Activated T-cell treated with anti-CD3 and anti-CD28 coated beads for 24 hours (primary cell): ENCODE results near the gene CHRNG.

Experiments used
- DNase-seq: peaks from one replicate; pipeline ENCODE4 v3.0.0-alpha.2; 2020; ENCODE audit warnings: low read depth

The CHRNG gene, protein sequence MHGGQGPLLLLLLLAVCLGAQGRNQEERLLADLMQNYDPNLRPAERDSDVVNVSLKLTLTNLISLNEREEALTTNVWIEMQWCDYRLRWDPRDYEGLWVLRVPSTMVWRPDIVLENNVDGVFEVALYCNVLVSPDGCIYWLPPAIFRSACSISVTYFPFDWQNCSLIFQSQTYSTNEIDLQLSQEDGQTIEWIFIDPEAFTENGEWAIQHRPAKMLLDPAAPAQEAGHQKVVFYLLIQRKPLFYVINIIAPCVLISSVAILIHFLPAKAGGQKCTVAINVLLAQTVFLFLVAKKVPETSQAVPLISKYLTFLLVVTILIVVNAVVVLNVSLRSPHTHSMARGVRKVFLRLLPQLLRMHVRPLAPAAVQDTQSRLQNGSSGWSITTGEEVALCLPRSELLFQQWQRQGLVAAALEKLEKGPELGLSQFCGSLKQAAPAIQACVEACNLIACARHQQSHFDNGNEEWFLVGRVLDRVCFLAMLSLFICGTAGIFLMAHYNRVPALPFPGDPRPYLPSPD

DNA sequence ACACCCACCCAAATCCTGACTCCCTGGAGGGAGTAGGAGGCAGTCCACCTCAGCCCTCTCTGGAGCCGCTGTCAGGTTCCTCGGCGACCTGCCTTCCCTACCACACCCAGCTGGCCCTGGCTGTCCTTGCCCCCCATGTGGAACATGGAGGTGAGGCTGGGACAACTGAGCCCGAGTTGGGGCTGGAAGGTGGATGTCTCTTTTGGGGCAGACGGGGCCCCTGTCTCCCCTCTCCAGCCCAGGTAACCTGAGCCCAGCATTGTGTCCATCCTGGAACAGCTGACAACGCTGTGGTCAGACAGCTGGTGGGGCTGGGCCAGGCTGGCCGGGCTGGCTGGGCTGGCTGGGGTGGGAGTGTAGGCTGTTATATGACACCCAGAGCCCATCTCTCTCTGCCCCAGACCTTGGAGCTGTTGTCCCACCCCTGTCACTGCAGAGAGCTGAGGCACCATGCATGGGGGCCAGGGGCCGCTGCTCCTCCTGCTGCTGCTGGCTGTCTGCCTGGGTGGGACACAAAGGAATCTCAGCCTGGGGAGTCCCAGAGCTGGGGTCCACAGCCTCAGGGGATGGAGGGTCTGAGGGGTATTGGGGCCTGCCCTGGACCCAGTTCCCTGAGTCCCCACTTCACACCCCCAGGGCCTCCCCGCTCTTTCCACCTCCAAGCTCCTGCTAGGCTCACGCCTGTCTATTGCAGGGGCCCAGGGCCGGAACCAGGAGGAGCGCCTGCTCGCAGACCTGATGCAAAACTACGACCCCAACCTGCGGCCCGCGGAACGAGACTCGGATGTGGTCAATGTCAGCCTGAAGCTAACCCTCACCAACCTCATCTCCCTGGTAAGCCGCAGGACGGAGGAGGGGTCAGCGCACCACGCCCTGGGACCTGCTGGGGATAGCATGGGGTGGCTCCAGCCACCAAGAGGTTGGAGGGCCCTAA, at the start of gene CHRNG:
TSS of gene CHRNG (plus strand) at position 395 of the 934 bp plus-strand sequence. CDS start at position 451, 56 bp downstream.
- no peak for DNase-seq

DNA sequence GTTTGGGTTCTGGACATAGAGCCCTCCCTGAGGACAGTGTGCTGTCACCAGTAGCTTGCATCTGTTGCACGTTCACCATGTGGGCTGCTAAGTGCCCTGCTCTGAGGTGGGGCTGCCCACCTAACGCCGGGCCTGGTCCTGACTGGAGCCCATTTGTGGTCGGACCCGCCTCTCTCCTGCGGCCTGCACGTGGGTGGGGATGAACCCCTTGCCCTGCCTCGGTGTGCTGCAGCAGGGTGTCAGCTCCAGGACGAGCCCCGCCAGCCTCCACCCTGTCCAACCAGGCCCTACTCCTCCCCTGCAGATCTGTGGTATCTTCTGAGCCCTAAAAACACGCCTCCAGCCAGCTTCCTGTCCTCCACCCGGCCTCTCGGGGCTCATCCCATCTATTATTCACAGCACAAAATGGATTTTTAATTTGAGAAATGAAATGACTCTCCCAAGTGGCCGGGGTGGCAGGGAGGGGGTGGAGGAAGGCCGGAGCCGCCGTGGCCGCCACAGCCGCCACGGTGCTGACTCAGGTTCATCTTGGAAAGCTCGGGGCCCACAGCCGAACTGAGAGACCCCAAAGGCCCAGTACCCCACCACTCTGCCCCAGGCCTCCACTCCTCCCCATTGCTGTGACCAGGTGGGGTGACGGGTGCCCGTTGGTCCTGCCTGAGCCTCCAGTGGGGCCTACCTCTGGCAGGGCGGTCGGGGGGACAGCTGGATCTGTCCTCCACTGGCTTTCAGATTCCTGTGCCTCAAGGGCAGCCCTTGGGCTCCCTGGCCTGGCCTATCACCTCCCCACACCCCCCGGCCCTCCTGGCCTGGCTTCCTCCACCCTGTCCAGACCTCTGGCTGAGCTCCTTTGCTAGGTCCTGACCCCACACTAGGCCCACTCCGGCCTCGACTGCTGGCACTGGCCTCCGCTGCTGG, 49.0 kb upstream of the CHRNG start:
- no peak for DNase-seq

DNA sequence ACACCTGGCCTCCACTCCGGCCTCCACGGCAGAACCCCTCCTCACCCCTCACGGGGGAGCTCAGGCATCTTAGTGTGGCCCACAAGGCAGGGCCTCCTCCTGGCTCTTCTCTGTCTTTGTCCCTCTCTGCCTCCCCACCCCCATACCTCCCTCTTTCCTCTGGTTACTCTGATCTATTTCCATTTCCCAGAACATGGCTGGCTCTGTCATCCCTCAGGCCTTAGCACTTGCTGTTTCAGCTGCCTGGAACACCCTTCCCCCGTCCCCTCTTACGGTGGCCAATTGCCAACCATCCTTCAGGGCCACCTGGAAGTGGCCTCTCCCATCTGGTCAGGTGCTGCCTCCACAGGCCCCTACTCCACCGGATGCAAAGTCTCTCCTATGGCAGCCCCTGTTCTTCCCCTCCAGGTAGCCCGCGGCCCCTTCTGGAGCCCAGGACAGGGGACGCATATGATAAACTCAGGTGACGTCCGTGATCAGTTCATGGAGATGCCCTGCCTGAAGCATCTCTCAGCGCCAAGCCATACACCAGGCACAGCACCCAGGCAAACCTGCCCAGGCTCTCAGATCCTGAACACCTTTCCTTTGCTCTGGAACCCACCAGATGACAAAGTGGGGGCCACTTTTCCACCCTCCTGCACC, 48.2 kb upstream of the CHRNG start:
- DNase-seq = no peak

DNA sequence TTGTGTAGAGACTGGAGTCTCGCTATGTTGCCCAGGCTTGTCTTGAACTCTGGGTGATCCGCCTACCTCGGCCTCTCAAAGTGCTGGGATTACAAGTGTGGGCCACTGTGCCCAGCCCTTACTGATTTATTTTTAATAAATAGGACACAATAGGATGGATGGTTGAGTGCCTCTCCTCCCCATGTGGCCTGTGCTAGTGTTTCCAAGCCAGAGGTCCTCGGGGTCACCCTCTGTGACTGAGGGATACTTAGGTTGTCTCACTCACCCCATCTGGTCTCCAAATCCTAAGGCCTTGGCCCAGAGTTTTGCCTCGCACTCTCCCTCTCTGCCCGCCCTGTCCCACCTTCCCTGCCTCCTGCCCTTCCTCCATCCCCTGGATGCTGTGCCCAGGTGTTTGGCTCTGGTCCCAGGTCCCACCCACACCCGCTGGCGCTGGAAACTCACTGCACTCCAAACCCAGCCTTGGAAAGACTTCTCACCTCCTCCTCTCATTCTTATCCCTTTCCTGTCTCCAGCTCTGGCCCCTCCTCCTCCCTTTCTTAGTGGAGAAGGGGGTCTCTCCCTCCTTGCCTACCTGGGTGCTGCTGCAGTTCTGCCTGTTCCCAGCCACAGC, 47.1 kb upstream of the CHRNG start:
- DNase-seq = no peak

DNA sequence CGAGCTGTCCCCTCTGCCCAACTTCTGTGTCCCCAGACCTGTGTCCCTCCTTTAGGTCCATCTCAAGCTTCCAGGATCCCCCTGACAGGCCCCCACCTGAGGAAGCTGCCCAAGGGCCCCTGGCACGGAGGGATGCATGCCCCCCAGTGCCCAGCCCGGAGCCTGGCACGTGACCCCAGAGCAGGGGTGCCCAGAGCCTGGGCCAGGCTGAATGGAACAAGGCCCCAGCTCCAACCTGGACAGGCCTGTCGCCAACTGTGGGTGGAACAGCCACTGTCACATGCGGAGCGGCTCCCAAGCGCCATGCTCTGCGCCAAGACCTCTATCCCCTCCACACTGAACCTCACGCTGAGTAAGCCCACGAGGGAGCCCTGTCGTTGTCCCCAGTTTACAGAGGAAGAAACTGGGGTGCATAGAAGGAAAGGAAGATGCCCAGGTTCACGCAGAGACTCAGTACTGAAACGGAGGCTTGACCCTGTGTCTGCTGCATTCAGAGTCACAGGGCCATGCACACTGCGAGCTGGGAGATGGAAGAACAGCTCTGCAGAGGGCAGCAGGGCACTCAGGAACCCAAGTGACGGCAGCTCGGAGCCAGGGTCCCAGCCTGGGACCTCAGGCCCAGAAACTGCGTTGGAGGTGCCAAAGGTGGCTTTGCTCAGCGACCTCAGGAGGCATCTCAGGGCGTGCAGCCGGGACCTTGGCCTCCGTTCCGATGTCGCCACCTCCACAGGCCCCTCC, 46.4 kb upstream of the CHRNG start:
- DNase-seq = no peak

DNA sequence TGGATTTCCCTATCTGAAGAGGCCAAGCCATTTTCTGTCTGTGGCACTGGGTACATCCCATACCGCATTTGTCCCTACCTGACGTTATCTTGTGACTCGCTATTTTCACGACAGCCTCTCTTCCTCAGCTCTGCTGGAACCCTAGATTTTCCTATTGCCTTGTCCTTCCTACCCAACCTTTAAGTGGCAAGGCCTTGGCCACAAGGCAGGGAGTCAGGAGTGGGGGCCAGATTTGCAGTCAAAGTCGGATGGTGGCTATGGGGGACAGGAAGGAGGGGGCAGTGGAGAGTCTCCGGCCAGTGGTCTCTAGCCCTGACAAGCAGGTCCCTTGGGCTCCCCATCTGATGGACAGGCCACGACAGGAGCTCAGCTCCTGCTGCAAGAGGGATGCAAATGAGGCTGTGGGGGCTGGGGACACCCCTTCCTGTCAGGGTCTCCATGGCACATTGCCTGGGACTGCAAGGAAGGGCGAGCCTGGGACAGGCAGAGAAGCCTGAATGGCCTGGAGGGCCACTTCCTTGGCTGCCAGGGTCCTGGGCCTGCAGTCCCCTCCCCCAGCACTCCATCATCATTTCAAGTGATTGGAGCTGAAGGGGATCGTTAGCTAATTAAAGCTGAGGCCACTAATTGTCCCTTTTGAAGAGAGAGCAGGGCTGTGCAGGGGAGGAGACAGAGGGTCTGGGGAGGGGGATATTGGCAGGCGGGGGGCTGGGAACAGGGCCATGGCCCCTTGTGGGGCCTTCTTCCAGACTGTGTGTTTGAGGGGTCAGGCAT, 45.6 kb upstream of the CHRNG start:
- DNase-seq = no peak

DNA sequence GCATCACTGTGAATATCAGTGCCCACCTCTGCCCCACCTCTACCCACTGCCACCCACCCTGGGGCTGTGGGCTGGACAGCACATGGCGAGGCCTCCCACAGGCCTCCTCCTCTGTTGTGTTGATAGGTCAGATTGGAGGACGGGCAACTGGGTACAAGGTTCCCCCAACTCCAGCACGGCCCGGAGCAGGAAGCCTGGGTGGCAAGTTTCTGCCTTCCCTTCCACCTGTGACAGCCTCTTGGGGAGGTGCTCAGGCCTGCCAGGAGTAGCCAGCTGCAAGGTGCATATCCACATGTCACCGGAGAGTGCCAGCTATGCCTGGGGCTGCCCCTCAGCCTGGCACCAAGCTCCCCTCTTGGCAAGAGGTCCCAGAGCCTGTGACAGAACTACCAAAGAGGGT, 45.0 kb upstream of the CHRNG start:
- DNase-seq = no peak

DNA sequence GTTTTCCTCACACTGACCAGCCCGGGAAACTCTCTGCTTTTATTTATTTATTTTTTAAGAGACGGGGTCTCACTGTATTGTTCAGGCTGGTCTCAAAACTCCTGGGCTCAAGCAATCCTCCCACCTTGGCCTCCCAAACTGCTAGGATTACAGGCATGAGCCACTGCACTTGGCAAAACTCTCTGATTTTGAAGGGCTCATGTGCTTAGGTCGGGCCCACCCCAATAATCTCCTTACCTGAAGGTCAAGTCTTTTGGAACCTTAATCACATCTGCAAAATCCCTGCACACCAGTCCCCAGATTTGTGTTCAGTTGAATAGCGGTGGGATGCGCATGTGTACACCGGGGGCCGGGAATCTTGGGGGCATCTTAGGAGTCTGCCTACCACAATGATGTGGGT, 44.2 kb upstream of the CHRNG start:
- DNase-seq = no peak

DNA sequence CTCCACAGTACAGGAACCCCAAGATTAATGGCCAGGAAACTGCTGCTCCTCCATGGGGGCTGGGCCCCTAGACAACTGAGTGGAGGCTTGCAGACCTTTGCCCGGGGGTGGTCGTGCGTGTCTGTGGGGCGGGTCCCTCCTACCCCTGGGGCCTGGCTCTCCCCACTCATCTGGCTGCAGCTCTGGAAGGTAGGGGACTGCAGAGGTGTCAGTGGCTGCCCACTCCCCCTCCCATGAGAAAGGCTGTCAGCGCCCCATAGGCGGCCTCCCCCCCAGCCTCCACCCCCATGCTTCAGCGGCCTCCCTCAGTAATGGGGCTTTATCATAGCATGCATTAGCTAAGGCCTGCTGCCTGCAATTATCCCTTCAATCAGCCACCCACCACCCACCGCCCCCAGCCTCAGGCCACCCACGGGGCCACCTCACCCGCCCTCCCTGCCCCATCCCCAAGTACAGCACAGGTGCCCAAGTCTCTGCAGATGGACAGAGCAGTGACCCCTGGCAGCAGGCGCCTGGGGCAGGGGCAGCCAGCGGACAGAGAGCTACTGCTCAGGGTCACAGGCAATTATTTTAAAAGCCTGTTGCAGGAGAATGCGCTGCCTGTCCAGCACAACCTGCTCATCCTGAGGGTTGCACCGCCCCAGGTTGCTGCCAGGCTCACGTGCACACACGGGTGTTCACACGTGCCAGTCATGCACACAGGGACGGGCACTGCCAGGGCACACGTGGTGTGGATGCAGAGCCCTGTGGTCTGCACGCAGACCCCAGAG, 42.8 kb upstream of the CHRNG start:
- no peak for DNase-seq

DNA sequence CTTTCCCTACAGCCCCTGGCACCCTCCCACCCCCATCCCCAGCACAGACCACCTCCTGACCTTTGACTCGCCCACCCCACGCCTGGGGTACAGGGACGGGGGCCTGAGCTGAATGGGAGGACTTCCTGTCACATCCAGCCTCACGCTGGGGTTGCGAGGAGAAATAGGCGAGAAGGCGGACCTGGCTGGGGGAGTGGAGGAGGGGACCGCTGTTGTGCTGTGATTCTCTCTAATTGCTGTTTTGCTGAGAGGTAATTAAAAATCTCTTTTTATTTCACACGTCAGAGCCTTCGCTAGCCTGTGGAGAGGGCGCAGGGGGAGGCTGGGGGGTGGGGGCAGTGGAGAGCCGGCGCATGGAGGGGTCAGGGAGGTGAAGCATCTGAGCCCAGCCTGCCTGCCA, 42.1 kb upstream of the CHRNG start:
- no peak for DNase-seq

DNA sequence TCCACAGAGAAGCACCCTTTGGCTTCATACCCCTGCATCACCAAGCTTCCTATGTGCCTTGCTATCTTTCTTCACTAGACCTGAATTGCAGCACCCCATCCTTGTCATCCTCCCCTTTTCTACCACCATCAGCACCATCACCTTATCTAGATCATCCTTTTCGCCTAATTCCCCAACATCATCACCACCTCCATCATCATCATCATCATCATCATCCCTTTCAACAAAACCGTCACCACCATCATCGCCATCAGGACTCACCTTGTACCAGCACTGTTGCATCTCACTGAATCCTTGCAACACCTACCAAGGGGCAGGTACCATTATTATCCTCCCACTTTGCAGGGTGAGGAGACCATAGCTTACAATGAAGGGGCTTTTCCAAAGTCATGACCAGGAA, 41.0 kb upstream of the CHRNG start:
- DNase-seq = no peak

DNA sequence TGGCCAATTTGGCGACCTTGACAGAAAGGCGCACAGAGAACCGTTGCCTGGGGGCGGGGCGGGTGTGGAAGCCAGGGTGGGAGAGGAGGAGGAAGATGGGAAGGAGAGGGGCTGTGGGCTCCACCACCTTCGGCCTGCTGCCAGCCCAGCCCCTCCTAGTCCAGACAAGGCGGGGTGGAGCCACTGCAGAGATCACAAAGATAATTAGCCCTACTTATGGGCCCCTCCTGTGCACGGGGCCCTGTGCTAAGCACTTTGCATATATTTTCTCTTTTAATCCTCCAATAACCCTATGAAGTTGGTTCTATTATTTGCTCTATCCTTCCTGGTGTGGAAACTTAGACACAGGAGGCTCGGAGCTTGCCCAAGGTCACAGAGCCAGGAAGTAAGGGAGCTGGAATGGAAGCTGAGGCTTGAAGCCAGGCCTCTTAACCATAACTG, 38.1 kb upstream of the CHRNG start:
- no peak for DNase-seq

DNA sequence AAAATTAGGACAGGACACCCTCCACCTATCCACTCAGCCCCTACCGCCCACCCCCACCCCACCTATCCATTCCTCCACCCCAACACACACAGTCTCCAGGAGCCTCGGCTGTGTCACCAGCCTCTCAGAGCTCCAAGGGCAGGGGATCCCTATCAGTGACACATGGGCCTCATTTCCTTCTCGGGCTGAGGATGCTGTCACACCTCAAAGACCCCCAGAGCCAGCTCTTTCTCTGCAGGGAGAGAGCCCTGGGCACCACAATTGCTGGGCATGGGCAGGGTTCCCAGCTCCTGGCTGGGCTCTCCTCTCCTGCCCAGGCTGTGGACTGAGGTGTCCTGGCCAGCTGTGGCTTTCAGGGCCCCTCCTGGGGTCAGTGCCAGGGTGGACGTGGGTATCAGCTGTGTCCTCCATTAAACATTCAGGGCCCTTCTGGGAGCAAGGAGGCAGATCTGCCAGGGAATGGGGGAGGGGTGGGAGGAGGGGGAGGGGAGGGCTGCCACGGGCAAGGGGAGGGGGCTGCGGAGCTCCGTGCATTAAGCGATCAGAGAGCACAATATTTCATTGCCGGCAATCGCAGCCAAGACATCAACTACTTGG, 37.6 kb upstream of the CHRNG start:
- no peak for DNase-seq

DNA sequence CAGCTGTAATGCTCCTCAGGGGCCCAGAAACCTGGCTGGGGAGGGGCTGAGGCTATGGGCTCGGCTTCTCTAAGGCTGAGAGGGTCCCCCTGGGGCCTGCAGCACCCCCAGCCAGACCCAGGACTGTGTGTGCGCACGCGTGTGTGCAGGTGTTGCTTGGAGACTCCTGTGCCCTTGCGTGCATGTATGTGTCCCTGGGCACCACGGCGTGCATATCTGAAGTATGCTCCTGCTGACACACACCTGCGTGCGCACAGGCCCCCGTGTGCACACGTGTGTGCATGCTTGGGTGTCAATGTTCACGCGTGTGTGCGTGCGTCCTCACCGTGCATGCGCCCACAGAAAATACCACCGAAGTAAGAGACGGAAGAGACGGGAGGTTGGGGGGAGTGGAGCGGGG, 37.0 kb upstream of the CHRNG start:
- DNase-seq = no peak

DNA sequence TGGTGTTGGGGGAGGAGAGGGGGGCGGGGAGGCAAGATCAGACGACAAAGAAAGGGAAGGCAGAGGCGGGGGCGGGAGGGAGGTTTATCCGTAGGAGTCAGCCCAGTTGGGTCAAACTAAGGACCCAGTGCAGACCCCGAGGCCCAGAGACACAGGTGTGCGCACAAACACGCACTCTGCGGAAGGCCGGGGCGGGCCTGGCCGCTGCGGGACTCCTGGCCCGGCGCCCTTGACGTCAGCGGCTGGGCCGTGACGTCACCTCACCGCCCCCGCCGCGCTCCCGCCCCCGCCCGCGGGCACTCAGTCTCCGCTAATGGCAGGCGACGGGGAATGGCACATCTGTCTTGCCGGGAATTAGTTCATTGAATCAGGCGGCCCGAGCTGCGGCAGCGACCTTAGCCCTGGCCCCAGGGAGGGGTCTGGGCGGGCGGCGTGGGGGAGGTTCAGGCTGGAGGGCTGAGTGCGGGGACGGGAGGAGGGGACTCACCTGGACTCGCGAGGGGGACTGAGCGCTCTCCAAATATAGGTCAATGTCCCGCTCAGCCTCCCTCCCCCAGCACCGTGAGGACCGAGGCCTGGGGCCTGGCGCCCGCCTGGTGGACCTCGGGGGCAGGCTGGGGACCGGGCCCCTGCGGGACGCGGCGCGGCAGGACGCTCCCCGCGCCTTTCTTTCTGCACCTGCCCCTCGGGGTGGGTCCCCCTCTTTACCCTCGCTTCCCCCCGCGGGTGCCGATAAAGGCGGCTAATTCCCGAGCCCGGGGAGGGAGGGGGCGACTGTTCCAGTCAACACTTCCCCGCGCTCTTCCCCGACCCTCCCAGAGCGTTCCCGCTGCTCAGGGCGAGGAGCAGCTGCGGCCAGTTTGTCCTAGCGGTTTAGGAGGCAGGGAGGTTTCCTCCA, 36.3 kb upstream of the CHRNG start:
- peak; percentile 12 for DNase-seq

DNA sequence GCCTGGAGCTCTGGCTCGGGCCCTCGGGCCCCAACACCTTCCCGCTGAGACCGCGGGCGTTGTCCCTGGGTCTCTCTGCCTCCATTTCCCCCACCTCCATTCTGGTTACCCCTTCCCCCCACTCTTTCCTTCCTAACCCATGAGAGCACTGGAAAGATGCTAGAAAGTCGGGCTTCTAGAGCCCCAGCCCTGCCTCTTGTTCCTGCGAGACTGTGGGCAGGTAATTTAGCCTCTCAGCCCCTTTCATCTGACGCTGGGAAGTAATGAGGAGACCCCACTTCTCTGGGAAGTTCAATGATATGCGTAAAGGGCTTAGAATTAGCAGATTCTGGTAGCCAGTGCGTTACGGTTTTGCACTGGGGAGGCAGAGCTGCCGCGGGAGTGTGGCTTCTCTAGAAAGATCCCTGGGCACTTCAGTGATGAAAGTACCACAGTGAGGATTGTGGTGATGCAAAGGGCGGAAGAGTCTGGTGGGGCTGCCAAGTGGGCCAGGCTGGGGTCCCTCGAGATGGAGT, 35.6 kb upstream of the CHRNG start:
- no peak for DNase-seq

DNA sequence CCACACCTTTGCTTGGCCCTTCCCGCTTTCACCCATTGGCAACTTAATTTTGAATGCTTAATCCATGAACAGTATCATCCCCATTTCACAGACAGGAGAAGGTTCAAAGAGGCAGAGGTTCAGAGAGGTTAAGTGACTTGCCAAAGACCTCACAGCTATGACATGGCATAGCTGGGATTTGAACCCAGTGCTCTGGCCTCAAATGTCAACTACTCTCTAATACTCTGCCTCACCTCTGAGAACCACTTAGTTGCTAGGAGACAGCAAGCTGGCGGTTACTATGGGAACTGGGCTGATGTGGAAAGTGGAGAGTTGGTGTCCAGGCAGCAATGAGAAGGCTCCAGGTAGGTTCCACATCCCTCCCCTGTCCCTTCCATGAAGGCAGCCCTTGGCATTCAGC, 35.1 kb upstream of the CHRNG start:
- no peak for DNase-seq
